Stomach smooth muscle (tissue), 2 donors: Measurements from ENCODE around the gene MTARC2.
"Not testable (repeated sequence)": the region's sequence is repeated elsewhere in the genome, so short reads cannot be mapped to it uniquely, and the experiment has no call there.

Experiments used
- H3K27ac ChIP-seq: one replicate; pipeline ENCODE4 v1.7.0; 2013; ENCODE audit warnings: mild to moderate bottlenecking, low read length, inconsistent platforms
- H3K27me3 ChIP-seq, 2 donors: one replicate each; pipeline ENCODE4 v1.7.0; 2013; ENCODE audit warnings: low read length in 2 of 2; ENCODE audit not compliant: insufficient read depth in 2 of 2, control insufficient read depth in 1 of 2
- H3K36me3 ChIP-seq, 2 donors: one replicate each; pipeline ENCODE4 v1.7.0; 2013; ENCODE audit warnings: low read length in 2 of 2; ENCODE audit not compliant: control insufficient read depth in 2 of 2, insufficient read depth in 2 of 2
- H3K4me1 ChIP-seq: one replicate; pipeline ENCODE4 v1.7.0; 2013; ENCODE audit warnings: low read length; ENCODE audit not compliant: control insufficient read depth, insufficient read depth
- H3K4me3 ChIP-seq, 2 donors: one replicate each; pipeline ENCODE4 v1.7.0; 2013; ENCODE audit warnings: low read length in 2 of 2
- H3K9ac ChIP-seq, 2 donors: one replicate each; pipeline ENCODE4 v1.7.0; 2013; ENCODE audit warnings: low read length in 2 of 2, mild to moderate bottlenecking in 1 of 2
- H3K9me3 ChIP-seq, 2 donors: one replicate each; pipeline ENCODE4 v1.7.0; 2013; ENCODE audit warnings: low read length in 2 of 2; ENCODE audit not compliant: control insufficient read depth in 2 of 2
- donor health status: healthy.
- donor health status: Pancreatic carcinoma.

Gene MTARC2

DNA sequence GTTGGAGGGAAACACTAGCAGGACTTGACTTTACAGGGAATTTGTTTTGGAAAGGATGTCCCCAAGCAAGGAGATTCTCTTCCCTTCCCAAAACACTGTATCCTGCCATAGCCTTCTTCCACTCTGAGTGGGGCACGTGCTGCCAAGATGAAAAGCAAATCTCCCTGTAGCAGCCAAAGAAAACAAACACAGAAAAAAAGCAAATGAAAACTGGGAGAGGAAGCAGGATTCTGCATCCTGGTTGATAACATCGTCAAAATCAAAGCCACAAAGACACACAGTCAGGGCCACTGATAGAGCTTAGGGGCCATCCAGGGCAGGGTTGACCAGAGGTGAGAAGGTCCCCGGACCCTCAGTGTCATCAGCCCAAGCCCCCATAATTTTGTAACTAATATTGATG lies 16.0 kb upstream of the MTARC2 start:
- Histone ChIP-seq H3K4me3 (no peak overlapping the region), H3K27ac (no peak overlapping the region), H3K9me3 (no peaks in the 10 kb centered on the region), H3K27me3 (no peaks in the 10 kb centered on the region), H3K36me3 (no peaks in the 10 kb centered on the region), H3K4me1 (peaks cover 3% of the 10 kb centered on the region), H3K9ac (no peak overlapping the region)

DNA sequence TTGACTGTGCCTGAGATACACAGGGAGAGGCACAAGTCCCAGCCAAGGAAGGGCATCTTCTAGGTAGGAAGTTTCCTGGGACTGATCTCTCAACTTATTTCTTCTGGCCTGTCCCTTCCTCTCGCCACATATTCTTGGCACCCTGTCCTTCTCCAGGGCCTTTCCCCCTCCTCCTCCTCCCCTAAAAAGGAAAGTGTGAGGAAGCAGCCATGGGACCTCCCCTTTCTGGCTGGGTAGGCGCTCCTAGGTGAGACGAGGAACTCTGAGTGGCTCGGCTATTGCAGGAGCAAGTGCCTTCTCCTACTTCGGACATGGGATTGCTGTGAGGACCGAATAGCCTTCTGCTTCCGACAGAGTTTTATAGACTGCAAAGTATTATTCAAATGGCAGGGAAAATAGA lies 15.5 kb upstream of the MTARC2 start:
- Histone ChIP-seq H3K36me3 (no peaks in the 10 kb centered on the region), H3K4me3 (peak overlapping the region; percentile 31 to 32), H3K27me3 (no peaks in the 10 kb centered on the region), H3K27ac (no peak overlapping the region), H3K9me3 (no peaks in the 10 kb centered on the region), H3K9ac (peak overlapping the region in 1 of 2 donors; percentile 1), H3K4me1 (peaks cover 3% of the 10 kb centered on the region)

DNA sequence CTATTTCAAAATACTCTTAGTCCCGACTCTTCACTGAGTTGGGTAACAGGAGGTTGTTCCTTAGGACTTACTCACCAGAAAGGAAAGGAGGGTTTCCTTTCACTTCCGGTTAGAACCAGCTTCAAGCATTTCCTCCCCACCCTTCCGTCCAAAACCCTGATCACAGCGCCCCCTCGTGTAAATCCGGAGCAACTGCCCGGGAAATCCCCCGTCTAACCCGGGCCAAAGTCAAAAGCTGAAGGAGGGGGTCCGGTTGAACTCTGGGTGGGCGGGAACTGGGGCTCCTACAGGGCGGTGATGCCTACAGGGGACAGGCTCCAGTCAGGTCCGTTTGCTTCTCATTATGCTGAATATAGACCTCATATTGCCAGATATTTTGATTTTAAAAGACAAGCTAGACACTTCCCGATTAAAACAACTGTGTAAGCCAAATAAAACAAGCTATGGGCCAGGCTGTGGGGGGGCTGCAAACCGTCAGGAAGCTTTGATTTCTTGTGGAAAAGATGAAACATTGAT lies 15.0 kb upstream of the MTARC2 start:
- H3K4me1 ChIP-seq = peaks cover 3% of the 10 kb centered on the region
- no peaks in the 10 kb centered on the region for H3K9me3 ChIP-seq
- H3K4me3 ChIP-seq = peak overlapping the region; percentile 32 to 44
- H3K36me3 ChIP-seq = no peaks in the 10 kb centered on the region
- peak overlapping the region in 1 of 2 donors; percentile 20 for H3K9ac ChIP-seq
- no peaks in the 10 kb centered on the region for H3K27me3 ChIP-seq
- H3K27ac ChIP-seq = no peak overlapping the region

DNA sequence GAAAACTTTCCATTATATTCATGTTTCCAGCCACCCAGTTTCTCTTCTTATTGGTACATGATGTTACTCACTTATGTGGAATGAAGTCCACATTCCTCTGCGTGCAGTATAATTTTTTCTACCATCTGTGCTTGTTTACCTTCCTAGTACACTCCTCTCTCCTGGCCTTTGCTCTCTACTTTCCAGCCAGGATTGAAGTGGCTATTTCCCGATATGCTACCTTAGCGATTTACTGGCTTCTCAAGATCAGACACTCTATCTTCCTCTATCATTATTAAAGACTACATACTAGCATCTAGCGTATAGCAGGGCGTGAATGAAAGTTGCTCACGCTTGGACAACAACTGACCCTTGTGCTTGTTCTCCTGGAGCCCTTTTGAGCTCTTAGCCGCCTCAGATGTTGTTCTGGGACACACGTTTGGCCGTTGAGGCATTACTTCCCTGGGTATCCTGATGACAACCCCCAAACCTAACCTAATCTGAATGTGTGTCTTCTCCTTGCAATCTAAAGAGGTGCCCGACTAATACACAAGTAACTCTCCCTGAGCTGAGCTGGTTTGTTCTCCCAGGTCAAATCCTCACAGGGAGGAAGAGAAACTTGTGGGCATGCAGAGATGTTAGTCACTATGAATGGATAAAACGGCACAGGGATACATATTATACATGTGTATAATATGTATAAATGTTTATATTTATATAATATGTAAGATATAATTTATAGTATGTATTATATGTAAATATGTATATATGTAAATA lies 13.4 kb upstream of the MTARC2 start:
- Histone ChIP-seq H3K27me3 (no peaks in the 10 kb centered on the region), H3K9me3 (no peaks in the 10 kb centered on the region), H3K27ac (no peak overlapping the region), H3K36me3 (no peaks in the 10 kb centered on the region), H3K4me3 (no peak overlapping the region), H3K4me1 (peaks cover 3% of the 10 kb centered on the region), H3K9ac (no peak overlapping the region)

DNA sequence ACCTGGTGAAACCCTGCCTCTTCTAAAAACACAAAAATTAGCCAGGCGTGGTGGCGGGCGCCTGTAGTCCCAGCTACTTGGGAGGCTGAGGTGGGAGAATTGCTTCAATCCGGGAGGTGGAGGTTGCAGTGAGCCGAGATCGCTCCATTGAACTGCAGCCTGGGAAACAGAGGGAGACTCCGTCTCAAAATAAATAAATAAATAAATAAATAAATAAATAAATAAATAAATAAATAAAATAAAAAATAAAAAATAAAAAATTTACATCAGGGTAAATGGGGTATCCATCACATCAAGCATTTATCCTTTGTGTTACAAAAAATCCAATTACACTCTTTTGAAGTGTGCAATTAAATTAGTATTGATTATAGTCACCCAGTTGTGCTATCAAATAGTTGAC lies 11.8 kb upstream of the MTARC2 start:
- H3K27me3 ChIP-seq, H3K27ac ChIP-seq, H3K9ac ChIP-seq, H3K36me3 ChIP-seq, H3K4me3 ChIP-seq, H3K9me3 ChIP-seq, H3K4me1 ChIP-seq: not testable (repeated sequence)

DNA sequence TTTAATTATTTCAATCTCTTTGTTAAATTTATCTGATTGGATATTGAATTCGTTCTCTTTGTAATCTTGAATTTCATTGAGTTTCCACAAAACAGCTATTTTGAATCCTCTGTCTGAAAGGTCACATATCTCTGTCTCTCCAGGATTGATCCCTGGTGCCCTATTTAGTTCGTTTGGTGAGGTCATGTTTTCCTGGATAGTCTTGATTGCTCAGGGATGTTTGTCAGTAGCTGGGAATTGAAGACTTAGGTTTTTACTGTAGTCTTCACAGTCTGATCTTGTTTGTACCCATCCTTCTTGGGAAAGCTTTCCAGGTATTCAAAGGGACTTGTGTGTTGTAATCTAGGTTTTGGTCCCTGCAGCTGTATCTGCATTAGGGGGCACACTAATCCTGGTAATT lies 6.8 kb upstream of the MTARC2 start:
- Histone ChIP-seq H3K9ac (no peak overlapping the region), H3K36me3 (no peaks in the 10 kb centered on the region), H3K27me3 (peaks cover 0 to 7% of the 10 kb centered on the region in 2 donors), H3K27ac (no peak overlapping the region), H3K9me3 (no peaks in the 10 kb centered on the region), H3K4me3 (no peak overlapping the region), H3K4me1 (no peaks in the 10 kb centered on the region)

DNA sequence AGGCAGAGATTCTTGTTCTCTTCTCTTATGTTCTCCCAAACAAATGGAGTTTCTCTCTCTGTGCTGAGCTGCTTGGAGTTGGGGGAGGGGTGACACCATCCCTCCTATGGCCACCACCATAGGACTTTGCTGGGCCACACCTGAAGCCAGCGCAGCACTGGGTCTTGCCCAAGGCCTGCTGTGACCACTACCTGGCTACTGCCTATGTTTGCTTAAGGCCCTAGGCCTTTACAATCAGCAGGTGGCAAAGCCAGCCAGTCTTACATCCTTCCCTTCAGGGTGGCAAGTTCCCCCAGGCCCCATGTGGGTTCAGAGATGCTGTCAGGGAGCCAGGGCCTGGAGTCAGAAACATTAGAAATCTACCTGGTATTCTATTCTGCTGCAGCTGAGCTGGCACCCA lies 6.3 kb upstream of the MTARC2 start:
- Histone ChIP-seq H3K4me1 (no peaks in the 10 kb centered on the region), H3K27ac (no peak overlapping the region), H3K27me3 (peaks cover 0 to 7% of the 10 kb centered on the region in 2 donors), H3K36me3 (no peaks in the 10 kb centered on the region), H3K9me3 (no peaks in the 10 kb centered on the region), H3K4me3 (no peak overlapping the region), H3K9ac (no peak overlapping the region)

DNA sequence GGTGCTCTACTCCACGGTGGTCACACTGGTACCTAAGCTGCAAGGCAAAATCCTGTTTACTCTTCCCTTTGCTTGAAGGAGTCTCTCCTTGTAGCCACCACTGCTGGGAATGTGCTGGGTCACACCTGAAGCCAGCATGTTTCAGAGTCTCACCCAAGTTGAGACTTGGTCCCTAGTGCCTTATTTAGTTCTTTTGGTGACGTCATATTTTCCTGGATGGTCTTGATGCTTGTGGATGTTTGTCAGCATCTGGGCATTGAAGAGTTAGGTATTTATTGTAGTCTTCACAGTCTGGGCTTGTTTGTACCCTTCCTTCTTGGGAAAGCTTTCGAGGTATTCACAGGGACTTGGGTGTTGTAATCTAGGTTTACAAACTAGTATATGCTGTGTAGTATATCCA lies 5.6 kb upstream of the MTARC2 start:
- Histone ChIP-seq H3K9ac (no peak overlapping the region), H3K36me3 (no peaks in the 10 kb centered on the region), H3K27me3 (peaks cover 0 to 7% of the 10 kb centered on the region in 2 donors), H3K4me1 (peaks cover 3% of the 10 kb centered on the region), H3K9me3 (no peaks in the 10 kb centered on the region), H3K4me3 (no peak overlapping the region), H3K27ac (no peak overlapping the region)

DNA sequence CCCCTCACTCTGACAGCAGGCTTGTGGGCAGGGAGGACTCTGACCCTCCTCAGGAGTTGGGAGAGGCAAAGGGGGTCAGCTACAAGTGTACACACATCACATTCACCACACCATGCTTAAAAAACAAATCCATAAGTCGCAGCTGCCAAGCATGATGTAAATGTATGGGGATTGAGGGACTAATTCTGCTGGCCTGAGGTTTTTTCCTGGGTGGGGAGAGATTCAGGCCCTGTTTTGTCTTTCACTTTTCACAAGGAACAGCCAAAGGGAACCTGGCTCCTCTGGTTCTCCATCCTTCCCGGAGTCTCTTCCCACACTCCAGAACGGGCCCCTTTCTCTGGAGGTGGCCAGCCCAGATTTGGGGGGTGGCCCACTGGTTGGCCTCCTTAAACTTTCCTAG lies 1.3 kb upstream of the MTARC2 start:
- Histone ChIP-seq H3K9ac (no peak overlapping the region), H3K36me3 (no peaks in the 10 kb centered on the region), H3K9me3 (no peaks in the 10 kb centered on the region), H3K4me1 (peaks cover 18% of the 10 kb centered on the region), H3K27ac (no peak overlapping the region), H3K4me3 (no peak overlapping the region), H3K27me3 (peaks cover 0 to 6% of the 10 kb centered on the region in 2 donors)

DNA sequence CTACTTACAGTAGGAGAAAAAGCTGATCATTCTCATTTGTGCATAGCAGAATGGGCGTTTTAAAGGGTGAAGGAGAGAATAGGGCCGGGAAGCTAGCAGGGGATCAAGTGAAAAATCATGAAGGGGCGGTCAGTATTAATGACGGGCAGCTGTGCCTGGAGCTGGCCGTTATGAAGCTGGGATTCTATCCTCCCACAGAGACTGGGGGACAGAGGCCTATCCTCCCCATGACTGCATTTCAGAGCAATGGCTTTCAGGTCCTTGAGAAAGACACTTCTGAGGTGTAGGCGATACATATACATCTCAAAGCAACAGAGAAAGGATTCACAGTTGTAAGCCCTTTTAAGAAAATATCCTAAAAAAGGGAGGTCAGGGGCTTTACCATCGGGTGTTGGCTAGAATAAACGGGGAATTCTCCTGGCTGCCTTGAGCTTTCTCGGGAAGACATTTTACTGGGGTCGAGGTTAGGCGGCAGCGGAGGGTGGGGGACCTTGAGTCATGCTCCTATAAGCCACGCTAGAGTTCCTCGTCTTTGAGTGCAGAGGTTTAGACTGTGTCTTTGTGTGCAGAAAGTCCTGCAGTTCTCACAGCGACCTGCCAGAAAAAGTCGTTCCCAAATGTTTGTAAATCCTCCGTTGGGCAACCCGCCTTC lies 559 bp upstream of the MTARC2 start:
- Histone ChIP-seq H3K36me3 (no peaks in the 10 kb centered on the region), H3K4me1 (peaks cover 18% of the 10 kb centered on the region)

DNA sequence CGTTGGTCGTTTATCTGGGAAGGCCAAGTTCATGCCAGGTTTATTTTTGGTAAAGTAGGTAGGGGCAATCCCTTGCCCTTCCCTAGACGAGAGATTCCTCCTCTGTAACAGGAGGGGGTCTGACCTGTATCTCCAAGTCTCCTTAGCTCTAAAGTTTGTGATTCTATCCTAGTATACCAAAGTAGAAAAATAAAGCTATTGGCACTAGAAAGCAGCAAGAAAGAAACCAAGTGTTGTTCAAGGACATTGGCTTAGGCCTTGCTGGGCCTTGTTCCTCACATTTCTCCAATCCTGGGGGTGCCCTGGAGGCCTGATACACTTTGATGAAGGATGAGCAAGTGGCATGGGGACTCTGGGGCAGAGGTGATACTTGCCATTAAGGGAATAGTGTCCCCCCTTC lies 814 bp downstream of the MTARC2 start:
- Histone ChIP-seq H3K4me3 (peak overlapping the region; percentile 72 to 89), H3K36me3 (no peaks in the 10 kb centered on the region), H3K9ac (peak overlapping the region; percentile 40 to 75), H3K9me3 (no peaks in the 10 kb centered on the region), H3K4me1 (peaks cover 18% of the 10 kb centered on the region), H3K27me3 (no peaks in the 10 kb centered on the region), H3K27ac (peak overlapping the region; percentile 55)

More for the DNA sequence above, 559 bp upstream of the MTARC2 start:
- Histone ChIP-seq H3K9me3 (no peaks in the 10 kb centered on the region), H3K4me3 (peak overlapping the region; percentile 72 to 89), H3K9ac (peak overlapping the region; percentile 40 to 75), H3K27me3 (peaks cover 0 to 2% of the 10 kb centered on the region in 2 donors), H3K27ac (peak overlapping the region; percentile 55)
